ENCODE measurements around the gene VAPB.

VAPB gene

DNA sequence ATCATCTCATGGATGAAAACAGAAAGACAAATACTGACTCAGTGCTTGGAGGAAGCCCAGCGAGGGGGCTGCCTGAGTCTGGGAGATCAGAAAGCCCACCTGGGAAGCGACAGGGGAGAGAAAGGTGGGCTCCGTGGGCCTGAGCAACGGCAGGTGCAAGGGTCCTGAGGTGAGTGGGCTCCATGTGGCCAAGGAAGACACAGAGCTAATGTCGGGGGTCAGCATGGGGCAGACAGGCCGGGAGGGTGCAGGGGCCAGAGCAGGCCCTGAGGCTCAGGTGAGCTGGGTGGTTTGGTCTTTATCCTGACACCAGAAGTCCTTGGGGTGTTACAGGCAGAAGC, 107.4 kb downstream of the VAPB start:
- no peak overlapping the region for H3K27ac ChIP-seq (ENCODE audit: extremely low read depth, low read depth, low read length)
- ChIA-PET POLR2A (no interaction called here), CTCF (no interaction called here)
- H3K9me3 ChIP-seq (ENCODE audit: control insufficient read depth, insufficient read depth, low read depth, low read length) = no peaks in the 10 kb centered on the region
- H3K4me3 ChIP-seq (ENCODE audit: low read depth, low read length) = no peak overlapping the region
- TF ChIP-seq ZNF558 (tag by site-specific recombination; IDR thresholded peaks at IDR 0.05) = no peak
- TF ChIP-seq, protein P1, sequence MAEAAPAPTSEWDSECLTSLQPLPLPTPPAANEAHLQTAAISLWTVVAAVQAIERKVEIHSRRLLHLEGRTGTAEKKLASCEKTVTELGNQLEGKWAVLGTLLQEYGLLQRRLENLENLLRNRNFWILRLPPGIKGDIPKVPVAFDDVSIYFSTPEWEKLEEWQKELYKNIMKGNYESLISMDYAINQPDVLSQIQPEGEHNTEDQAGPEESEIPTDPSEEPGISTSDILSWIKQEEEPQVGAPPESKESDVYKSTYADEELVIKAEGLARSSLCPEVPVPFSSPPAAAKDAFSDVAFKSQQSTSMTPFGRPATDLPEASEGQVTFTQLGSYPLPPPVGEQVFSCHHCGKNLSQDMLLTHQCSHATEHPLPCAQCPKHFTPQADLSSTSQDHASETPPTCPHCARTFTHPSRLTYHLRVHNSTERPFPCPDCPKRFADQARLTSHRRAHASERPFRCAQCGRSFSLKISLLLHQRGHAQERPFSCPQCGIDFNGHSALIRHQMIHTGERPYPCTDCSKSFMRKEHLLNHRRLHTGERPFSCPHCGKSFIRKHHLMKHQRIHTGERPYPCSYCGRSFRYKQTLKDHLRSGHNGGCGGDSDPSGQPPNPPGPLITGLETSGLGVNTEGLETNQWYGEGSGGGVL (tag by site-specific recombination; IDR thresholded peaks at IDR 0.05) = no peak
- TF ChIP-seq ZNF549 (tag by site-specific recombination; IDR thresholded peaks at IDR 0.05) = no peak
- TF ChIP-seq ZNF792 (tag by site-specific recombination; IDR thresholded peaks at IDR 0.05) = no peak
- TF ChIP-seq, protein P2, sequence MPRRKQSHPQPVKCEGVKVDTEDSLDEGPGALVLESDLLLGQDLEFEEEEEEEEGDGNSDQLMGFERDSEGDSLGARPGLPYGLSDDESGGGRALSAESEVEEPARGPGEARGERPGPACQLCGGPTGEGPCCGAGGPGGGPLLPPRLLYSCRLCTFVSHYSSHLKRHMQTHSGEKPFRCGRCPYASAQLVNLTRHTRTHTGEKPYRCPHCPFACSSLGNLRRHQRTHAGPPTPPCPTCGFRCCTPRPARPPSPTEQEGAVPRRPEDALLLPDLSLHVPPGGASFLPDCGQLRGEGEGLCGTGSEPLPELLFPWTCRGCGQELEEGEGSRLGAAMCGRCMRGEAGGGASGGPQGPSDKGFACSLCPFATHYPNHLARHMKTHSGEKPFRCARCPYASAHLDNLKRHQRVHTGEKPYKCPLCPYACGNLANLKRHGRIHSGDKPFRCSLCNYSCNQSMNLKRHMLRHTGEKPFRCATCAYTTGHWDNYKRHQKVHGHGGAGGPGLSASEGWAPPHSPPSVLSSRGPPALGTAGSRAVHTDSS (tag by site-specific recombination; IDR thresholded peaks at IDR 0.05) = no peak
- TF ChIP-seq ZFP69B (tag by site-specific recombination; IDR thresholded peaks at IDR 0.05) = no peak
- TF ChIP-seq ZNF623 (tag by site-specific recombination; IDR thresholded peaks at IDR 0.05) = peak; percentile 22; the same call in 1 of the 2 replicates
- no peaks in the 10 kb centered on the region for H3K4me1 ChIP-seq (ENCODE audit: control insufficient read depth, insufficient read depth, low read length)
- no peaks in the 10 kb centered on the region for H3K36me3 ChIP-seq (ENCODE audit: control insufficient read depth in 2 of 2, insufficient read depth in 1 of 2, low read length in 2 of 2)

DNA sequence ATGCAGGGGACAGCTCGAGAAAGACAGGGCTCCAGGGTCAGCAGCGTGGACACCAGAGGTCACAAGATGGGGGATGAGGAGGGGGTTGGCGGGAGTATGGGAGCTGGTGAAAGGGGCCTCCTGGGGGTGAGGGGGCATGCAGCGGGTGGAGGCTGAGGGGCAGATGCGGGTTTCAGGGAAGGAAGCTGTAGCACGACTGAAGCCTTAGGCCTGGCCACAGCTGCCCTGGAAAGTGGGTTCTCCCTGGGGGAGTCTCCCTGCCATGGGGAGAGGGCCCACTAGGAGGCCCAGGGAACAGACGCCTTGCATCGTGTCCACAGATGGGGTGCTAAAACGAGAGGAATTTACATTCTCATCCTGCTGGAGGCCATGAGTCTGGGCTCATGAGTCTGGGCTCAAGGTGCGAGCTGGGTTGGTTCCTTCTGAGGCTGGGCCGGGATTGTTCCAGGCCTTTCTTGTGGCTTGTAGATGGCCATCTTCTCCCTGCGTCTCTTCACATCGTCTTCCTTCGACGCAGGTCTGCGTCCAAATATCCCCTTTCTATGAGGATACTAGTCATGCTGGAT, 108.1 kb downstream of the VAPB start:
- no peak for TF ChIP-seq HOXD13 (CRISPR knock-in tag; IDR thresholded peaks at IDR 0.05; ENCODE audit: borderline replicate concordance)
- TF ChIP-seq ZNF548 (tag by site-specific recombination; IDR thresholded peaks at IDR 0.05) = no peak
- TF ChIP-seq ZNF248 (tag by site-specific recombination; IDR thresholded peaks at IDR 0.05) = no peak
- no peak for TF ChIP-seq ZNF391 (tag by site-specific recombination; IDR thresholded peaks at IDR 0.05; ENCODE audit: borderline replicate concordance, low read depth)
- no peak for TF ChIP-seq ZNF114 (tag by site-specific recombination; IDR thresholded peaks at IDR 0.05)
- TF ChIP-seq SCRT2 (tag by site-specific recombination; IDR thresholded peaks at IDR 0.05) = no peak
- no peak for TF ChIP-seq ZNF23 (tag by site-specific recombination; IDR thresholded peaks at IDR 0.05; ENCODE audit: borderline replicate concordance)
- TF ChIP-seq ZNF140 (tag by site-specific recombination; IDR thresholded peaks at IDR 0.05) = no peak
- CTCF ChIA-PET = no interaction called here
- H3K27ac ChIP-seq (ENCODE audit: extremely low read depth, low read depth, low read length) = no peak overlapping the region
- POLR2A ChIA-PET = no interaction called here
- no peaks in the 10 kb centered on the region for H3K9me3 ChIP-seq (ENCODE audit: control insufficient read depth, insufficient read depth, low read depth, low read length)
- no peaks in the 10 kb centered on the region for H3K36me3 ChIP-seq (ENCODE audit: control insufficient read depth in 2 of 2, insufficient read depth in 1 of 2, low read length in 2 of 2)
- H3K4me3 ChIP-seq (ENCODE audit: low read depth, low read length) = no peak overlapping the region
- H3K4me1 ChIP-seq (ENCODE audit: control insufficient read depth, insufficient read depth, low read length) = no peaks in the 10 kb centered on the region

DNA sequence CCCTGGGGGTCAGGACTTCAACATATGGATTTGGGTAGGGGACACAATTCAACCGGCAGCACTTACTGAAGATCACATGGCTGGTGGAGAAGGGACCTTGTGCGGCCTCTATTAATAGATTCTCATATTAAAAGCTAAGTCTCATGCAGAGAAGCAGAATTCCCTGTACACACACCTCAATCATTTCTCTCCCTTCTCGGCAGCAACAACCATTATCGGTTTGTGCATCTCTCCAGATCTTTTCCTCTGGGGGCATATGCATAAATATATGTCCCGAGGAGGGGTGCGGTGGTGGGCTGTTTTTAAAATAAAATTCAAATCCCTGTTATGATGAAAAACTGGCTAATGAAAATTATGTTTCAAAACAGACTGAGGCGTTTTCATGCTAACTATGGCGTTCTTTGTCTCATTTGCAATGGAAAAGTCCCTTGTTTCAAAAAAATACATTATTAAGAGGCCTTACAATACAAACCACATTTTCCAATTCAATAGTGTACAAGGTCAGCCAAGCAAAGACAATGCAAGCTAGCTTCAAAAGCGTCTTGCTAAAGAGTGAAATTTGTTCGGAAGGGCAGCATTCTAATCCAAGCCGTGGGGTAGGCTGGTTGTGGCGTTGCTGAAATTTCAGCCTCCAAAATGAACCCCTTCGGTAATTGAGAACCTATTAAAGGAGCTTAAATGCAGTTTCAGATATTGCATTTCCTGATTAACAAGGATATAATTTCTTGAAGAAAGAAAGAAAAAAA, 108.9 kb downstream of the VAPB start:
- CTCF ChIA-PET = interaction anchor here (1.0 kb wide), 1 partner anchor 15 kb away, joined by 3 read pairs; no protein-coding TSS in a partner anchor
- no peak overlapping the region for H3K27ac ChIP-seq (ENCODE audit: extremely low read depth, low read depth, low read length)
- H3K4me3 ChIP-seq (ENCODE audit: low read depth, low read length) = no peak overlapping the region
- TF ChIP-seq ZNF658 (tag by site-specific recombination; IDR thresholded peaks at IDR 0.05) = no peak
- no peaks in the 10 kb centered on the region for H3K4me1 ChIP-seq (ENCODE audit: control insufficient read depth, insufficient read depth, low read length)
- no peaks in the 10 kb centered on the region for H3K36me3 ChIP-seq (ENCODE audit: control insufficient read depth in 2 of 2, insufficient read depth in 1 of 2, low read length in 2 of 2)
- POLR2A ChIA-PET = no interaction called here
- H3K9me3 ChIP-seq (ENCODE audit: control insufficient read depth, insufficient read depth, low read depth, low read length) = no peaks in the 10 kb centered on the region

Measured in HEK293 (cell line).